ENCODE data around the gene STING1. TPM values are rescaled to one million over a fixed set of nuclear protein-coding genes. Genes with fewer than 3 reads are reported as not detected.

Gene STING1
- total RNA-seq, 1 donor from 2014 or later, result 1.1 TPM

DNA sequence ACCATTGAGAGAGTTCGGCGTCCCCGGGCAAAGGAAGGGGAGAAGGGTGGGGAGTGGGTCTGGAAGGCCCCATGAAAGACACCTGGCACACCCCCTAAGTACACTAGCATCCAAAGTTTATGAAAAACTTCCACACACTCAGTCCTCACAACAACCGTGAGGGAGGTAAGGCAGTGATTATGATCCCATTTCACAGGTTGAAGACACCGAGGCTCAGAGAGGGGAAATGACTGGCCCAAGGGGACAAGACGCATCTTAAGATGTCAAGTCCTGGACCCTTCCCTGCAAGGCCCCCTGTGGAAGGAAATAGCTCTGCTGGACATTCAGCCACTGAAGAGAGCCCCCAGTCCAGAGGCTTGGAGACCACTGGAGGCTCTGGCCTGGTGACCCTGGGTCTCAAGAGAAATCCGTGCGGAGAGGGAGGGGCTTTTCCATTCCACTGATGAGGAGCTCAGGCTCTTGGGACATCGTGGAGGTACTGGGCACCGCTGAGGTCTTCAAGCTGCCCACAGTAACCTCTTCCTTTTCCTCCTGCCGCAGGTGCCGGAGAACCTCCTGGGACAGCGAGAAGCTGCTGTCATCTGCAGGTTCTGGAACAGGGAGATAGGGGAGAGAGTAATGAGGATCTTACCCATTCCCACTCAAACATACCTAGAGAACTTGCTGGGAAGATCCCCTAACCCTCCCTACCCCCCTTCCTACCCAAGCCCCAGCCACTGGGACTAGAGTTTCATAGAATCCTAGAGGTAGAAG, 6.5 kb downstream of the STING1 start:
- H3K36me3 Mint-ChIP-seq (ENCODE audit: low read depth), result no peaks in the 10 kb centered on the region
- DNase-seq (no peak), ATAC-seq (ENCODE audit: low read depth) (no peak)
- intact Hi-C loops (cut with micrococcal nuclease), result no loop called here
- H3K4me3 Mint-ChIP-seq, result no peak overlapping the region
- H3K9me3 Mint-ChIP-seq, result no peaks in the 10 kb centered on the region
- no peak overlapping the region for H3K27ac Mint-ChIP-seq
- H3K4me1 Mint-ChIP-seq, result peaks cover 8% of the 10 kb centered on the region
- ChIA-PET CTCF (no interaction called here), POLR2A (no interaction called here)
- H3K27me3 Mint-ChIP-seq, result peaks cover 17% of the 10 kb centered on the region
- TF ChIP-seq, protein P1, sequence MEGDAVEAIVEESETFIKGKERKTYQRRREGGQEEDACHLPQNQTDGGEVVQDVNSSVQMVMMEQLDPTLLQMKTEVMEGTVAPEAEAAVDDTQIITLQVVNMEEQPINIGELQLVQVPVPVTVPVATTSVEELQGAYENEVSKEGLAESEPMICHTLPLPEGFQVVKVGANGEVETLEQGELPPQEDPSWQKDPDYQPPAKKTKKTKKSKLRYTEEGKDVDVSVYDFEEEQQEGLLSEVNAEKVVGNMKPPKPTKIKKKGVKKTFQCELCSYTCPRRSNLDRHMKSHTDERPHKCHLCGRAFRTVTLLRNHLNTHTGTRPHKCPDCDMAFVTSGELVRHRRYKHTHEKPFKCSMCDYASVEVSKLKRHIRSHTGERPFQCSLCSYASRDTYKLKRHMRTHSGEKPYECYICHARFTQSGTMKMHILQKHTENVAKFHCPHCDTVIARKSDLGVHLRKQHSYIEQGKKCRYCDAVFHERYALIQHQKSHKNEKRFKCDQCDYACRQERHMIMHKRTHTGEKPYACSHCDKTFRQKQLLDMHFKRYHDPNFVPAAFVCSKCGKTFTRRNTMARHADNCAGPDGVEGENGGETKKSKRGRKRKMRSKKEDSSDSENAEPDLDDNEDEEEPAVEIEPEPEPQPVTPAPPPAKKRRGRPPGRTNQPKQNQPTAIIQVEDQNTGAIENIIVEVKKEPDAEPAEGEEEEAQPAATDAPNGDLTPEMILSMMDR (IDR thresholded peaks at IDR 0.05), result no peak

DNA sequence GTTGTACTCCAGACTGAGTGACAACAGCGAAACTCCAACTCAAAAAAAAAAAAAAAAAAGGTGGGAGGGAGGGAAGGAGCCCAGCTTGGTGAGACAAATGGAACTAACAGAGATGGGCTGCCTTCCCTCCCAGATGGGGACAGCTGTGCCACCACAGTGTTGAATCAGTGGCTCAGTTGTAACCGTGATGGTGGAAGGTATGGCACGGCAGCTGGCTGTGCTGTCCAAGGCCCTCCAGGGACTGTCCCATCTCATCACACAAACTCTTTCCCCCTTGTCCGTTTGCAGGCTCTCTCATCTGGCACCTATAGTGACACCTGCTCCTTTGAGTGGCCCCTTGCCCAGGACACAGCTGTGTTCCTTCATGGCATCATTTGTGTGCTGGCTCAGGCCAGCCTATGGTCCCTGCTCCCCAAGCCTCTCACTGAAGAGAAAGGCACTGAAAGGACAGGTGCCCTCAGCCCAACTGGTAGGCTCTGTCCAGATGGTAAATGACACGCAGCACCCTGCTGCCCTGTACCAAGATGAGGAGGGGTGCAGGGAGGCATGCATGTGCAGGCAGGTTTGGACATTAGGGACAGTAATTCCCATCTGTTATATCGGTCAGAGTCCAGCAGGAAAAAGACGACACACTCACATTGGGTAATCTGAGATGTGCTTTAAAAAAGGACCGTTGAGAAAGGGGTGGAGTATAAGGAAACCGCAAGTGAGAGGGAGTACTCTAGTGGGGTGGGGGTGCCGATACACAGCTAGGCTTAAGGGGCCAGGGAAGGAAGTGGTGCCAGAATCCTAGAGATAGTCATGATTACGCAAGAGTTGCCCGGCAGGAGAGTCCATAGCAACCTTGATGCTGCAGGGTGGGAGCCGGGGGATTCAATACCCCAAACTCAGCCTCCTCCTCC, 7.4 kb downstream of the STING1 start:
- ChIA-PET CTCF (no interaction called here), POLR2A (interaction anchor here (0.6 kb wide), 1 partner anchor 430 kb away, joined by 4 read pairs; no protein-coding TSS in a partner anchor)
- Mint-ChIP-seq H3K27me3 (peaks cover 13% of the 10 kb centered on the region), H3K27ac (no peak overlapping the region), H3K4me1 (peaks cover 14% of the 10 kb centered on the region), H3K9me3 (no peaks in the 10 kb centered on the region), H3K4me3 (no peak overlapping the region), H3K36me3 (ENCODE audit: low read depth) (no peaks in the 10 kb centered on the region)
- TF ChIP-seq, protein P1 (IDR thresholded peaks at IDR 0.05), result no peak
- no peak for ATAC-seq (ENCODE audit: low read depth)
- intact Hi-C loops (cut with micrococcal nuclease), result no loop called here
- no peak for DNase-seq

DNA sequence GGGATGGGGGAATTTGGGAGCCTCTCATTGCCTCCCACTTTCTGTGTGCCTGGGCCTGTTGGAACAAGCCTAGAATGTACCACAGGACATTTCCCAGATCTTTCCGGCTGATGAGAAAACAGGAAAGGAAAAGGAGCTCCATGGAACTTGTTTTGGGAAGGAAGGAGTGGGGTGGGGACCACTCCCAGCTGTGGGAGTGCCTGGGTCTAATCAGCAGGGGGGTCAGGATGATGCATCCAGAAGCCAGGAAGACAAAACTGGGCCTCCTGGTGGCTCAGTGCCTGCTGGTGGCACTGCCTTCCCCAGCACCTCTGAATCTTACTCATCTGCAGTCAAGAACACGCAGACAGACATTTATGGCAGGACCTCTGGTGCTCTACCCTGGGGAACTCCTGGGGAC, 9.0 kb downstream of the STING1 start:
- H3K9me3 Mint-ChIP-seq, result no peaks in the 10 kb centered on the region
- ChIA-PET POLR2A (no interaction called here), CTCF (no interaction called here)
- DNase-seq (no peak), ATAC-seq (ENCODE audit: low read depth) (no peak)
- TF ChIP-seq, protein P1 (IDR thresholded peaks at IDR 0.05), result no peak
- no peaks in the 10 kb centered on the region for H3K36me3 Mint-ChIP-seq (ENCODE audit: low read depth)
- H3K4me1 Mint-ChIP-seq, result peaks cover 14% of the 10 kb centered on the region
- H3K27me3 Mint-ChIP-seq, result peaks cover 15% of the 10 kb centered on the region
- intact Hi-C loops (cut with micrococcal nuclease), result no loop called here
- no peak overlapping the region for H3K27ac Mint-ChIP-seq
- H3K4me3 Mint-ChIP-seq, result no peak overlapping the region

DNA sequence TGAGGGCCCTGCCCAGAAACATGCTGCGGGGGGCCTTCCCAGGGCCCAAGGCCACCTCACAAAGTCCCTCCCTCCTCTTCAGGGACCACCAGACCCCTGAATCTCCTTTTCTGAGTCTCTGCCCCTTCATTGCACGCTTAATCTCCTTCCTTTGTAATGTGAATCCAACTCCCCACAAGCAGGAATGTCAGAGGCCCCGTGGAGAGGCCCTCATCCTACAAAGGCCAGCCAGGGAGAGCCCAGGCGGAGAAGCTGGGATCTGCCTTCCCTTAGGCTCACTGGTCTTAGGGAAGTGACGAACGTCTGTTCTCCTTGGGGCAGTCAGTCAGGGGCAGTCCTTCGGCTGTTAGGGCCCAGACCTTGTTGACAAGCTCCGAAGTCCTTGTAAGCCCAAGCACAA, 9.5 kb downstream of the STING1 start:
- H3K27me3 Mint-ChIP-seq, result peaks cover 15% of the 10 kb centered on the region
- intact Hi-C loops (cut with micrococcal nuclease), result no loop called here

More for the DNA sequence above, 9.5 kb downstream of the STING1 start:
- no peak overlapping the region for H3K4me3 Mint-ChIP-seq
- no peak for DNase-seq
- TF ChIP-seq, protein P1 (IDR thresholded peaks at IDR 0.05), result no peak
- H3K9me3 Mint-ChIP-seq, result no peaks in the 10 kb centered on the region
- no peak for ATAC-seq (ENCODE audit: low read depth)
- H3K36me3 Mint-ChIP-seq (ENCODE audit: low read depth), result no peaks in the 10 kb centered on the region
- H3K27ac Mint-ChIP-seq, result no peak overlapping the region
- POLR2A ChIA-PET, result no interaction called here
- peaks cover 14% of the 10 kb centered on the region for H3K4me1 Mint-ChIP-seq
- CTCF ChIA-PET, result no interaction called here

All from activated B cell treated with CpG ODN at 0.5 μM for 24 hours (primary cell).